Measurements from ENCODE around the gene ZBED1. TPM values are rescaled to one million over a fixed set of nuclear protein-coding genes. Genes with fewer than 3 reads are reported as not detected.

ZBED1 gene
- total RNA-seq, 4 donors from 2014 or later: 37.2 to 41.1 (median 39.4) TPM

GRCh38 chrX:2490634-2491033 lies 10.1 kb downstream of the ZBED1 start:
- H3K9me3 ChIP-seq: no peaks in the 10 kb centered on the region
- H3K4me1 ChIP-seq: peaks cover 0 to 60% (median 0%) of the 10 kb centered on the region in 3 donors
- H3K4me3 ChIP-seq: no peak overlapping the region
- ATAC-seq: no peak
- H3K27ac ChIP-seq: no peak overlapping the region
- H3K27me3 ChIP-seq: no peaks in the 10 kb centered on the region
- H3K36me3 ChIP-seq: peaks cover 0 to 57% of the 10 kb centered on the region in 2 donors
- TF ChIP-seq POLR2A (IDR thresholded peaks at IDR 0.05) (no peak), CTCF (IDR thresholded peaks at IDR 0.05) (no peak), EP300 (IDR thresholded peaks at IDR 0.05) (no peak), POLR2AphosphoS5 (IDR thresholded peaks at IDR 0.05) (no peak)
- 94 to 100% methylated on average over 1 to 18 of the region's 22 CpGs for WGBS, 2 donors (ENCODE audit: low coverage in 1 of 2)

DNA sequence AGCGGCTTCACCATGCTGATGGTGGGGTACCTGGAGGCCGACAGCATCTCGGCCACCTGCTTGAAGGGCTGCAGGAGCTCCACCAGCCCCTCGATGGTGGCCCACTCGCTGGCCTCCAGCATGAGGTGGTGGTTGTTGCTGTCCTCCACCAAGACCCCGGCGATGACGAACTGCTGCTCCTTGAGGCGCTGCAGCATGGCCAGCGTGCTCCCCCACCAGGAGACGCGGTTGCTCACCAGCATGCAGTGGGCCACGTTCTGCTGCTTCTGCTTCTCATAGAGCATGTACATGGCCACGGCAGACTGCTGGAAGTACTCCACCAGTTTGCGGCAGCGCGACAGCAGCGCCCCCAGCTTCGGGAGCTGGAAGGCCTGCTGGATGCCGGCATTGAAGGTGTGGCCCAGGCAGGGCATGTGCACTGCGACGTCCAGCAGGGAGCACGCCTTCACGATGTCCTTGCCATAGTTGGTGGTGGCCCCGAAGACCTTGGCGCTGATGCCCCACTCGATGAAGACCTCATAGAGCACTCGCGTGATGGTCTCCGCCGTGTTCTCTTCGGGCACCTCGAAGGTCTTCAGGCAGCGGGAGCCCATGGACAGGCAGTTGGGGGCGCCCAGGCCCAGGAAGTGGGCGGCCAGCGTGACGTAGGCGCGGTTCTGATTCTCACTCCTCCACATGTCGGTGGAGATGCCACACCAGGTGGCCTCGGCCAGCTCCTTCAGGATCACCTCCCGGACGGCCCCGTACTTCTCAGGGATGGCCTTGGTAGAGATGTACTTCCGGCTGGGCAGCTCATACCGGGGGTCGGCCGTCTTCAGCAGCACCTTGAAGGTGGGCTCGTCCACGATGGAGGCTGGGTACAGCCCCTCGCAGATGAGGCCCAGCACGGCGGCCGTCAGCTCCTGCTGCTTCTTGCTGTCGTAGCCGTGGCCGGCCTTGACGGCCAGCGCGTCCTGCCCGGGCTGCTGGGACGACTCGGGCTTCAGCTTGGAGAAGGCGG lies 11.0 kb downstream of the ZBED1 start:
- Histone ChIP-seq H3K27me3 (no peaks in the 10 kb centered on the region), H3K27ac (no peak overlapping the region), H3K9me3 (no peaks in the 10 kb centered on the region), H3K4me1 (peaks cover 0 to 60% (median 0%) of the 10 kb centered on the region in 3 donors), H3K4me3 (no peak overlapping the region), H3K36me3 (peaks cover 0 to 53% of the 10 kb centered on the region in 2 donors)
- TF ChIP-seq POLR2AphosphoS5 (IDR thresholded peaks at IDR 0.05) (no peak), EP300 (IDR thresholded peaks at IDR 0.05) (no peak), POLR2A (IDR thresholded peaks at IDR 0.05) (no peak), CTCF (IDR thresholded peaks at IDR 0.05) (no peak)
- no peak for ATAC-seq
- 95 to 96% methylated on average over 5 to 11 of the region's 65 CpGs for WGBS, 2 donors (ENCODE audit: low coverage in 1 of 2)

- Histone ChIP-seq H3K4me1 (peaks cover 0 to 60% (median 2%) of the 10 kb centered on the region in 3 donors), H3K4me3 (no peak overlapping the region), H3K27me3 (no peaks in the 10 kb centered on the region), H3K27ac (no peak overlapping the region), H3K36me3 (peaks cover 0 to 53% of the 10 kb centered on the region in 2 donors), H3K9me3 (no peaks in the 10 kb centered on the region)
- no peak for TF ChIP-seq POLR2AphosphoS5 (IDR thresholded peaks at IDR 0.05)
- TF ChIP-seq EP300 (IDR thresholded peaks at IDR 0.05): no peak
- no peak for TF ChIP-seq POLR2A (IDR thresholded peaks at IDR 0.05)
- TF ChIP-seq CTCF (IDR thresholded peaks at IDR 0.05): no peak
- WGBS, 2 donors (ENCODE audit: low coverage in 1 of 2): 93 to 100% methylated on average over 5 to 13 of the region's 50 CpGs
- ATAC-seq: no peak
Observed at GRCh38 chrX:2488621-2489285, 12.0 kb downstream of the ZBED1 start.

GRCh38 chrX:2487366-2487765 lies 13.4 kb downstream of the ZBED1 start:
- Histone ChIP-seq H3K27ac (no peak overlapping the region), H3K27me3 (no peaks in the 10 kb centered on the region), H3K9me3 (no peaks in the 10 kb centered on the region), H3K4me1 (peaks cover 0 to 60% (median 3%) of the 10 kb centered on the region in 3 donors), H3K4me3 (no peak overlapping the region), H3K36me3 (peaks cover 0 to 53% of the 10 kb centered on the region in 2 donors)
- no peak for ATAC-seq
- TF ChIP-seq POLR2A (IDR thresholded peaks at IDR 0.05) (no peak), CTCF (IDR thresholded peaks at IDR 0.05) (no peak), EP300 (IDR thresholded peaks at IDR 0.05) (no peak), POLR2AphosphoS5 (IDR thresholded peaks at IDR 0.05) (no peak)
- WGBS, 2 donors (ENCODE audit: low coverage in 1 of 2): 91 to 92% methylated on average over 6 to 11 of the region's 16 CpGs

All from gastroesophageal sphincter (tissue), 4 donors.